Stomach smooth muscle (tissue), 2 donors: ENCODE data around the gene NCL.
"Not testable (repeated sequence)": the region's sequence is repeated elsewhere in the genome, so short reads cannot be mapped to it uniquely, and the experiment has no call there.

ENCODE experiments used
- H3K27ac ChIP-seq: one replicate; pipeline ENCODE4 v1.7.0; 2013; ENCODE audit warnings: mild to moderate bottlenecking, low read length, inconsistent platforms
- H3K27me3 ChIP-seq, 2 donors: one replicate each; pipeline ENCODE4 v1.7.0; 2013; ENCODE audit warnings: low read length in 2 of 2; ENCODE audit not compliant: insufficient read depth in 2 of 2, control insufficient read depth in 1 of 2
- H3K36me3 ChIP-seq, 2 donors: one replicate each; pipeline ENCODE4 v1.7.0; 2013; ENCODE audit warnings: low read length in 2 of 2; ENCODE audit not compliant: control insufficient read depth in 2 of 2, insufficient read depth in 2 of 2
- H3K4me1 ChIP-seq: one replicate; pipeline ENCODE4 v1.7.0; 2013; ENCODE audit warnings: low read length; ENCODE audit not compliant: control insufficient read depth, insufficient read depth
- H3K4me3 ChIP-seq, 2 donors: one replicate each; pipeline ENCODE4 v1.7.0; 2013; ENCODE audit warnings: low read length in 2 of 2
- H3K9ac ChIP-seq, 2 donors: one replicate each; pipeline ENCODE4 v1.7.0; 2013; ENCODE audit warnings: low read length in 2 of 2, mild to moderate bottlenecking in 1 of 2
- H3K9me3 ChIP-seq, 2 donors: one replicate each; pipeline ENCODE4 v1.7.0; 2013; ENCODE audit warnings: low read length in 2 of 2; ENCODE audit not compliant: control insufficient read depth in 2 of 2
- donor health status: healthy.
- donor health status: Pancreatic carcinoma.

NCL gene

DNA sequence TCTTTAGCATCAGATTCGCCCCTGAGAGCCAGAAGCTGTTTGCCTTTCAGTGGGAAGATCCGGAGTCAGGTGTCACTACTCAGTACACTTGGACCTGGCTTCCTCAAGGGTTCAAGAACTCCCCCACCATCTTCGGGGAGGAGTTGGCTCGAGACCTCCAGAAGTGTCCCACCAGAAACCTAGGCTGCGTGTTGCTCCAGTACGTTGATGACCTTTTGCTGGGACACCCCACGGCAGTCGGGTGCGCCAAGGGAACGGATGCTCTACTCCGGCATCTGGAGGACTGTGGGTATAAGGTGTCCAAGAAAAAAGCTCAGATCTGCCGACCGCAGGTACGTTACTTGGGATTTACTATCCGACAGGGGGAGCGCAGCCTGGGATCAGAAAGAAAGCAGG lies 60.1 kb downstream of the NCL start:
- not testable (repeated sequence) for H3K9ac ChIP-seq, H3K9me3 ChIP-seq, H3K27me3 ChIP-seq, H3K4me3 ChIP-seq, H3K27ac ChIP-seq, H3K36me3 ChIP-seq, H3K4me1 ChIP-seq
